GM12878 (cell line): ENCODE data around the gene TBC1D2B.
"Not testable (repeated sequence)": the region's sequence is repeated elsewhere in the genome, so short reads cannot be mapped to it uniquely, and the experiment has no call there.

Source experiments
- FOS ChIP-seq: IDR thresholded peaks from 3 replicates; pipeline ENCODE4 v1.6.1; 2011; ENCODE audit warnings: borderline replicate concordance; ENCODE audit not compliant: insufficient read length; ENCODE audit errors: extremely low read depth
- JUNB ChIP-seq: IDR thresholded peaks from 2 replicates; pipeline ENCODE4 v1.6.1; 2016; ENCODE audit warnings: antibody characterized with exemption, mild to moderate bottlenecking
- POLR2AphosphoS5 ChIP-seq: IDR thresholded peaks from 2 replicates; pipeline ENCODE4 v1.6.1; 2011; ENCODE audit warnings: mild to moderate bottlenecking, low read length, inconsistent platforms
- SP1 ChIP-seq: IDR thresholded peaks from one replicate; pipeline ENCODE4 v1.6.1; 2011; ENCODE audit warnings: low read depth, low read length

DNA sequence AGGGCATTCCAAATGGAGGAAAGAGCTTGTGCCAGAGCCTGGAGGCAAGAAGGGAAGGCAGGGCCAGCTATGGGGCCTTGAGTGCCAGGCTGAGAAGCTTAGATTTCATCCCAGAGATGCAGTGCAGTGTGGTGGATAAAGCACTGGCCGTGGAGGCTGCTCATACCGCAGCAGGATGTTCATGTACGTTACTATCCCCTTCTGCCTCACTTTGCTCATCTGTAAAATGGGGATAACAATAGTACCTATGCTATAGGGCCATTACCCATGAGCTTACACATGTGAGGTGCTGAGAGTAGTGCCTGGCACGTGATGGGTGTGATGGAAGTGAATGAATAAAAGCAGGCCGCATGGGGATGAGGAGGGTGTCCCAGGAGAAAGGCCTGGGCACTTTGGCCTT, 96.8 kb downstream of the TBC1D2B start:
- not testable (repeated sequence) for TF ChIP-seq FOS, SP1, JUNB, POLR2AphosphoS5
